GM19099 (cell line): Measurements from ENCODE around the gene CARD19.

Experiments
- POLR2A ChIP-seq: IDR thresholded peaks from 3 replicates; pipeline ENCODE4 v1.6.1; 2011; ENCODE audit warnings: low read depth; ENCODE audit not compliant: insufficient read length; ENCODE audit errors: extremely low read depth

Gene CARD19

GRCh38 chr9:93091056-93091452, 5.0 kb upstream of the CARD19 start:
- TF ChIP-seq POLR2A = no peak

GRCh38 chr9:93091453-93092081, 4.5 kb upstream of the CARD19 start:
- TF ChIP-seq POLR2A = no peak

- no peak for TF ChIP-seq POLR2A
Observed at GRCh38 chr9:93092251-93092991, 3.6 kb upstream of the CARD19 start.

GRCh38 chr9:93093127-93093876, 2.7 kb upstream of the CARD19 start:
- TF ChIP-seq POLR2A = peak; percentile 53

GRCh38 chr9:93093877-93094657, 1.9 kb upstream of the CARD19 start:
- TF ChIP-seq POLR2A = no peak

GRCh38 chr9:93094658-93095204, 1.3 kb upstream of the CARD19 start:
- no peak for TF ChIP-seq POLR2A

GRCh38 chr9:93095205-93096130, 549 bp upstream of the CARD19 start:
- TF ChIP-seq POLR2A = peak; percentile 69

GRCh38 chr9:93096811-93097382, 880 bp downstream of the CARD19 start:
- TF ChIP-seq POLR2A = no peak

GRCh38 chr9:93097511-93098201, 1.6 kb downstream of the CARD19 start:
- TF ChIP-seq POLR2A = no peak

GRCh38 chr9:93098236-93098946, 2.4 kb downstream of the CARD19 start:
- TF ChIP-seq POLR2A = no peak

- no peak for TF ChIP-seq POLR2A
Observed at GRCh38 chr9:93099551-93100275, 3.7 kb downstream of the CARD19 start.

- no peak for TF ChIP-seq POLR2A
Observed at GRCh38 chr9:93100276-93100636, 4.2 kb downstream of the CARD19 start.
